Activated effector memory CD4-positive, alpha-beta T cell treated with Interleukin-2 at 50 U/mL for 16 hours (primary cell): ENCODE results near the gene ZFAND3.
"Not testable (repeated sequence)": the region's sequence is repeated elsewhere in the genome, so short reads cannot be mapped to it uniquely, and the experiment has no call there.

Source experiments
- DNase-seq: peaks from one replicate; pipeline ENCODE4 v3.0.0-alpha.2; 2020

The ZFAND3 gene

DNA sequence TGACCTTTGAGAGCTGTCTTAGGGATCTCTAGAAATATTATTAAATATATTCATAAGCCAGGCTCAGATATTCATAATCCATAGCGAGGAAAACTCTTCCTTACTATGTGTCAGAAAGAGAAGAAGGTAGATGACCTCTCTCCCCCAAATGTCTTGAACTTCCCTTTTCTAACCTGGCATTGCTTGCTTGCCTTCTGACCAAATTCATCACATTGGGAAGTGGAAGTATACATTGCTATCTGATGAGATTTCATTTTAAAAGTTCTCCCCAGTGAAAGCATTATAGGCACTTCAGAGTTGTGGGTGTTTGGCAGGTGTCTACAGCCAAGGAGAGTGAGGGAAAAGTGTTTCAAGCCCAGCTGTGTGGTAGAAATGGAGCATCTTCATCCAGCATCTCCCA is 197.3 kb downstream of the ZFAND3 start:
- DNase-seq, result no peak

- no peak for DNase-seq
Measured at GRCh38 chr6:38018755-38019165, 199.2 kb downstream of the ZFAND3 start.

- DNase-seq, result no peak
Measured at GRCh38 chr6:38020593-38020992, 201.1 kb downstream of the ZFAND3 start.

- DNase-seq, result no peak
Measured at GRCh38 chr6:38021029-38021428, 201.5 kb downstream of the ZFAND3 start.

DNA sequence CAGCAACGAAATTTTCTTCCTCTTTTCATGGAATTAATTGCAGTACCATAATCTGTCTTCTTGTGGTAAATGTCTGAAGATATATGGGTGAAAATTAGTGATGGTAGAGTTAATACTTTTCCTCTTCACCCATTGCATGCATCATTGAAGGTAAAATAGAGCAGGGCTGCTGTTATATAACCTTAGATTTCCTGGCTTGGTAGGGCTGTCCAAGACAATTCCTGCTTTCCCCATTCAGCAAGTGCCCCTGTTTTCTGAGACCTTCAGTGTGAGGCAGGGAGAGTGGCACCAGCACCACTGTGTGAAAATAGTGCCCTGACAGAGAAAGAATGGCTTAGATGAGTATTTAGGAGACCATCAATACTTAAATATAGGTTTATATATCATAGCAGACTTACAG is 202.0 kb downstream of the ZFAND3 start:
- DNase-seq, result no peak

- no peak for DNase-seq
Measured at GRCh38 chr6:38022688-38023087, 203.2 kb downstream of the ZFAND3 start.

GRCh38 chr6:38024908-38025307 is 205.4 kb downstream of the ZFAND3 start:
- no peak for DNase-seq

DNA sequence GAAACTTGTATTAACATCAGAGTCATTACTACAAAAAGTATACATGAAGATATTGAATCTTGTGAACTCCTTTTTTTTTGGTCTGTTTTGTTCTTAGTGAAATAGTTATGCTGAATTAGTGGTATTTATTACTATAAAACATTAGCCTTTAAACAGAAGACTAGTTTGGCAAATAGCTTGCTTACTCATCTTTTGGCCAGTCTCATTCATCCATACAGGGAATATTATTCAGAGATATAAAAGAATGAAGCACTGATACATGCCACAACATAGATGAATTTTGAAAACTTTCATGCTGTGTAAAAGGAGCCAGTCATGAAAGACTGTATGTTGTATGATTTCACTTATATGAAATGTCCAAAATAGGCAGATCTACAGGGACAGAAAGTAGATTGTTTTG is 205.9 kb downstream of the ZFAND3 start:
- DNase-seq, result no peak

DNA sequence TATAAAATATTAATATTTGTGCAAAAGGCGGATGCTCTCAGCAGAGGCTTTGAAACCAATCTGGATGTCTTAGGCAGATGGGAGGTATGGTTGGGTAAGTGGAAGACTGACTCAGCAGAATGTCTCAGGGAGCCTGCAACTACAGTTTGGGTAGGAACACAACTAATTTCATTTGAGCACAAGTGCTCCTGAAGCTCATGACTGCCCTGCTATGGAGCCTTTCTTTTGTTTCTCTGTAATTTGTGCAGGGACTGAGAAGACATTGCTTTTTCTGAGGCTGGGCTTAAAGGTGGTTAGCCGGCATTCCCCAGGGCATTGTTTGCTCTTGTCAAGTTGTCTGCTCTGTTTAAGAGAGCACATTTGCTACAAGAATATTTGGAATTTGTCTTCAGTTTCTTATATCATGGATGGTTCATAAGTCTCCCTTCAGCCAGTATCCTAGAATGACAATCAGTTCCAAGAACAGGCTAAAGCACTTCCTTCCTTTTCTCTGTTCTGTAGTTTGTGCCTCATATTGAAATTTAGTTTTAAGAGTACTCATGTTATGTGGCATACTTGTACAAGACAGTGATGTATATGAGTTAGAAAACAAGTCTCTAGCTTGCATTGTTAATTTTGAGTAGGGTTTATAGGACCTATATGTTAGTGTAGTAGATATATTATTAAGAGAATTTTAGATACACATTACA is 208.3 kb downstream of the ZFAND3 start:
- no peak for DNase-seq

GRCh38 chr6:38030380-38030779 is 210.9 kb downstream of the ZFAND3 start:
- no peak for DNase-seq

- DNase-seq, result no peak
Measured at GRCh38 chr6:38032797-38033196, 213.3 kb downstream of the ZFAND3 start.

DNA sequence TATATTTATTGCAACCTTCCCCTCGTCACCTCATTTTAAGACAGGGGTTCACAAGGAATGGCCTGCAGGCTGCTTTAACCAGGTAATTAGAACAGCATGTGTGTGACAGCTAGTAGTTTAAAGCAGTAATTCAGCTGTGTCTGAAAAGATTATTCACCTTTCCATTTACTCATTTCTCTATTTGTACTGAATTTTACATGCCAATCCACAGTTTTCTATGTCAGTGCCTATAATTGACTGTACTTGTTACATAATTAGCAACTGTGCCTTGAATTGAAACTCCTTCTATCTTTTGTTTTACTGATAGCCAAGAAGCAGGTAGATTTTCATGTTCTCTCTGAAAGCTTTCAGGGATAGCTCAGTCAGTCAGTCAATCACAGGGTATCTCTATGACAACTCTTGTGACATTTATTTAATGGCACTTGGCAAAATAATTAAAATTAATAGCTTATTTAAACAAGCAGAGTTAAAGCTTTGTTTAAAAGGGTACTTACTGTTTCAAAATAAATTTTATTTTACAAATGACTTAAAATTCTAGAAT is 214.0 kb downstream of the ZFAND3 start:
- no peak for DNase-seq

- no peak for DNase-seq
Measured at GRCh38 chr6:38034274-38034914, 214.9 kb downstream of the ZFAND3 start.

- DNase-seq, result no peak
Measured at GRCh38 chr6:38035478-38035877, 216.0 kb downstream of the ZFAND3 start.

DNA sequence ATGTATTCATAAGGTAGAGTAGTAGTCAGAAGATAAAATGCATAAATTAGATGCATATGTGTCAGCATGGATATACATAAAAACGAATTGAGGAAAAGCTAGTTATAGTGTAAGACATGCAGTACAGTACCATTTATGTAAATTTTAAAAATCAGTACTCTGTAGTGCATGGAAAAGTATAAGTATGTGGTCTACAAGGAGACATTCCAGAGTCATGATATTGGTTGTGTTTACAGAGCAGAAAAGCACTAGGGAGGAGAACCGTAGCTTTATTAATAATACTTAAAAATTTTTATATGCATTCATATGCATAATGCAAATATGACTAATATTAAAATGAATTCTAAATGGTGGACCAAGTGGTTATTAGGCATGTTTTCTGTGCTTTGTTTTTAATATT is 220.0 kb downstream of the ZFAND3 start:
- no peak for DNase-seq

- DNase-seq, result no peak
Measured at GRCh38 chr6:38040254-38040653, 220.7 kb downstream of the ZFAND3 start.

DNA sequence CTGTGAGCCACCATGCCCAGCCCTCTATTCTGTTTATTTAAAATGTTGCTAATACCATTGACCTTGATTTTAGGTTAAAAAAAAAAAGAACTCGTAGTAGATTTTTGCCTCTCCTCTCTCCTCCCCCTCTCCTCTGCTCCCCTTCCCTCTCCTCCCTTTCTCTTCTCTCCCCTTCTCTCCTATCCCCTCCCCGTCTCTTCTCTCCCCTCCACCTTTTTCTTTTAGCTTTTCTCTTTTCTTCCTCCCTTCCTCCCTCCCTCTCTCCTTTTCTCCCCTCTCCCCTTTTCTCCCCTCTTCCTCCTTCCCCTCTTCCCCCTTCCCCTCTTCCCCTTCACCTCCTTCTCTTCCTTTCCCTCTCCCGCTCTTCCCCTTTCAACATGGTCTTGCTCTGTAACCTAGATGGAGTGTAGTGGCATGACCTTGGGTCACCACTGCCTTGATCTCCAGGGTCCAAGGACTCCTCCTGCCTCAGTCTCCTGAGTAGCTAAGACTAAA is 223.8 kb downstream of the ZFAND3 start:
- DNase-seq, result no peak

DNA sequence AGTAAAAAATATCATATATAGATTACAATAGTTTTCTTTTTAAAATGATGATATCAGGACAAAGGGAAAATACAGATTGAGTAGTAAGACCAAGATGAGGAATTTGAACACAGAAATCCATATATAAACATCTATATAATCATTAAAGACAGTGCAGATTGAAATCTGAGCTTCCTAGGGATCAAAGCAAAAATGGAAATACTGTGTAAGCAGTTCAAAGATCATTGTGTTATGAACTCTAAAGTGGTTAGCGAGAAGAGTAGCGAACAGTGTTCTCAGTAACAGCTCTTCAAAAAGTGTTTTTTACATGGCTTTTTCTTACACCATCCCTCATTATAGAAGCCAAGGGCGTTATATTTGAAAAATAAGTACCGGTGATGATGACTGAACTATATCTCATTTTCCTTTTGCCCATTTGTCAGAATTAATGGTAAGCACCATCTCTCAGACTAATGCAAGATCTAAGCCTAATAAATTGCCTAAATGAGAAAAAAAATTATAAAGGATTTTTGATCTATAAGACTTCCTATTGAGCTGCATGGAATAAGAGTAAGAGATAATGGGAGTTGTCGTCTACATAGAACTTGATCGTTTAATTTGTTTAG is 226.3 kb downstream of the ZFAND3 start:
- DNase-seq, result no peak

DNA sequence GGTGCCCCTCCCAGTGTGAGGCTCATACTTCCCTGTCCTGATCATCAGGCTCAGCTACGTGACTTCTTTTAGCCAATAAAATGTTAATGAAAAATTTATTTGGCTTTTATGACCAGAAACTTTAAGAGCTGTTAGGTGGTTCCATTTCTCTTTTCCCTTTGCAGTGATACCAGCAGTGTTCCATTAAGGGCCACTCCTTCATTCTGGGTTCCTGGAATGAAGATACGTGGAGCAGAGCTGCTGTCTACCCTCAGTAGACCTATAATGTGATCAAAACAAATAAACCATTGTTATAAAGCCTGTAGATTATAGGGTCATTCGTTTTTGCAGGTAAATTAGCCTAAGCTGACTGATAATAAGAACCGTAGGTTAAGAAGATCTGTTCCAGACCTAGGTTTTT is 228.0 kb downstream of the ZFAND3 start:
- DNase-seq, result no peak

- not testable (repeated sequence) for DNase-seq
Measured at GRCh38 chr6:38049861-38050397, 230.4 kb downstream of the ZFAND3 start.

GRCh38 chr6:38051819-38052434 is 232.4 kb downstream of the ZFAND3 start:
- no peak for DNase-seq

DNA sequence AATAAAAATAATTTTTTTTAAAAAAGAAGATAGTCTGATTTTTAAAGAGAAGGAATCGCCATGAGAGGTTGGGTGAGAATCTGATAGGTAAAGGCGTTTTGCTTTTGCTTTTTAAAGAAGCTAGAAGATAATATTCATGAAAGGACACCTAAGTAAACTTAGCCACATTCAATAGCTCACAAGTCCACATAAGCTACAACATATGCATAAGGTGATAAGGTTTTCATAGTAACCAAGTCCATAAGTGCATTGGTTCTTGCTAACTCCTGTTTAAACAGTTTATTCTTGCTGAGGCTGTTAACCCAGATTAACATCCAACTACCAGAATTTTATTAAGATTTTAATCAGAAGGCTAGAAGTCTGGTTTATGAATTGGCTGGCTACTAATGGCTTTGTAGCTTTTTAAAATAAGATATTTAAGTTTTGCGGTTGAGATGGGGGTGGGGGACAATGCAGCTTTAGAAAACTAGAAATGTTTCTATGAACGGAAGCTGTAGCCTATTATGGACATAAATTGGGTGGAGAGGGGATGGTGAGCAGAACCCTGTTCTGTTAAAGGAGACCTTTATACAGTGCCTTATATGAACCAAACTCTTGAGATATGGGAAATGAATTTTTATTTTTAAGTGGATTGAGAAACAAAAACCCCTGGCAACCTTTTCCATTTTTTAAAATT is 235.1 kb downstream of the ZFAND3 start:
- DNase-seq, result no peak

- DNase-seq, result no peak
Measured at GRCh38 chr6:38055203-38055589, 235.7 kb downstream of the ZFAND3 start.
